Measurements from ENCODE around the gene AXIN2. TPM values are rescaled to one million over a fixed set of nuclear protein-coding genes. Genes with fewer than 3 reads are reported as not detected.

AXIN2 gene
- total and polyA plus RNA-seq, 10 of the 15 experiments (the other 5 are each of a cell fraction or from before 2014, with no cell fraction given): 0.47 to 7.8 (median 3.1) TPM

DNA sequence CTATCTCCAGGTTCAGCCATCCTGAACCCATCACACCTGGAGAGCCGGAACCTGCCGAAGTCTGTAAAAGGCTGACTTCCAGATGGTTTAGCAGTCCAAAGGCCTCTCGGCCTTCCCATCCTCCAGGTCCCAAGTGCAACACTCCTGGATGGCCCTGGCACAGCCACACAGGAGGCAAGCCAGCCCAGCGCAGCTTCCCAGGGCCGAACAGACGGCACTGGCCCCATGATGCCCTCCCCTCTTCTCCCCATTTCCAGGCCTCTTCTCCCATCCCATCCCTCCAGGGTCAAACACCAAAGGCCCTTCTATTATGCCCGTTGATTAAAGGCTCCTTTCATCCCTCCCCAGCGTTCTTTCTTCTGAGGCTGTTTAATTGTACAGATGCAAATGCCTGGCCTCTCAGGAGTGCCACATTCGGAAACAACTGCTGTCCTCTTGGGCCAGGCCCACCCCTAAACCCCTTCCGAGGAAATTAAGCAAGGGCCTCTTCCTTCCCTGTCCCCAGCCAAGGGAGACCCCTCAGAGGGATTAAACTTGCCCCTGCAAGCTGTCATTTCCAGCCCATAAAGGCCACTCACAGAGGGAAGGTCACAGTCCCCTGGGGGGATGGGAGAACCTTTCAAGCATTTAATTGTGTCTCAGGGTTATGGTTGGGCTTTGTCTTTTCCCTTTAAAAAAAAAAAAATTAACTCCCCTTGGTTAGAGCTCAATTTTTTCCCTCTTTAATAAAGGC is 30.8 kb downstream of the AXIN2 start:
- H3K4me2 ChIP-seq (ENCODE audit: control insufficient read depth, insufficient read depth): no peak overlapping the region
- POLR2A ChIA-PET: interaction anchor here (0.6 kb wide), 1 partner anchor 349 kb away, joined by 3 read pairs; no protein-coding TSS in a partner anchor

DNA sequence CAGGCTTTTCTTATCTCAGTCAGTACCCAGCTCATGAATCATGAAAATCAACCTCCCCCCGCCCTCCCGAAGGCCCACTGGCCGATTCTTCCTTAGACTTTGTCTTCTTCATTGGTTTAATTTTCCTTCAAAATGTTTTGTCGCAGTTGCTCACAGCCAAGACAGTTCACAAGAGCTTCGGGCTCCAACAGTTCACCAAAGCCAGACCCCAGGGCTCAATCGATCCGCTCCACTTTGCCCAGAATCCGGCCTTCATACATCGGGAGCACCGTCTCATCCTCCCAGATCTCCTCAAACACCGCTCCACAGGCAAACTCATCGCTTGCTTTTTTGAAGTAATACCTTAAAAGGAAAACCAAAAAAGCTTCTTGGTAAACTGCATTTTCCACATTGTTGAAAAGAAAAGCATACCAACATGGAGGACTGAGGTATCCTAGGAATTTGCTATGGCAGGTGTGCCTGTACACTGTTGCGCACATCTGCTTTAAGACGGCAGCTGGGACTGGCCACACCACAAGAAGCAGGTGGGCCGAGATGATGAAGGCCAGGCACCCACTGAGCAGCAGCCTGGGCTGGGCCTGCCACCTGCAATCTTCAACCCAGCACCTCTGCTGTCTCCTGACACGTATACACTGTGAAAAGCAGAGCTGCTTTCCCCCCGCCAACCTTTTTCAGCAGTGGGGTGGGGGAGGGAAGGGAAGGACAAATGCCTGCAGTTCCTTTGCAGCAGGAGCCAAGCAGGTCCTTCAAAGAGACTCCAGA is 31.5 kb downstream of the AXIN2 start:
- Histone ChIP-seq H3K4me3 (no peak overlapping the region), H2AFZ (ENCODE audit: control insufficient read depth, low read depth, low read length) (no peak overlapping the region), H3K9me3 (replicated peaks; ENCODE audit: control insufficient read depth, insufficient read depth, low read length) (no peaks in the 10 kb centered on the region), H3K79me2 (ENCODE audit: control insufficient read depth, insufficient read depth, low read length) (no peaks in the 10 kb centered on the region), H3K9ac (ENCODE audit: control insufficient read depth, insufficient read depth, low read length) (no peak overlapping the region), H3K27me3 (replicated peaks in 1 of 2; ENCODE audit: control insufficient read depth in 2 of 2, insufficient read depth in 2 of 2, low read length in 1 of 2) (no peaks in the 10 kb centered on the region), H3K4me1 (ENCODE audit: control insufficient read depth, insufficient read depth, low read length) (no peaks in the 10 kb centered on the region), H3K36me3 (ENCODE audit: control insufficient read depth in 2 of 2, insufficient read depth in 2 of 2, low read length in 1 of 2) (peaks cover 0 to 11% of the 10 kb centered on the region in 2 experiments; a peak in 3 of 4 replicates), H4K20me1 (ENCODE audit: control insufficient read depth, insufficient read depth) (no peaks in the 10 kb centered on the region), H3K4me2 (ENCODE audit: control insufficient read depth, insufficient read depth) (no peak overlapping the region), H3K27ac (ENCODE audit: control insufficient read depth, insufficient read depth) (no peak overlapping the region)
- ChIA-PET CTCF (no interaction called here), SMC1A (ENCODE audit: uncharacterized antibody, unreplicated experiment) (no interaction called here), POLR2A (no interaction called here), RAD21 (ENCODE audit: unreplicated experiment) (no interaction called here)
- ATAC-seq (no peak), FAIRE-seq (no peak), DNase-seq (ENCODE audit: low read depth, low spot score) (no peak)
- intact Hi-C loops (cut with micrococcal nuclease; ENCODE audit: unreplicated experiment): no loop called here
- BruUV-seq (replicated peaks): no TSS peak
- in situ Hi-C loops (cut with MboI): no loop called here
- 46% methylated on average over 16 of the region's 17 CpGs for WGBS (ENCODE audit: insufficient coverage, insufficient replicate concordance, low lambda C conversion rate, missing lambda C conversion rate)
- TF ChIP-seq WRNIP1 (IDR thresholded peaks at IDR 0.05; ENCODE audit: borderline replicate concordance, low read depth, low read length): no peak
- no peak for TF ChIP-seq MEF2A (IDR thresholded peaks at IDR 0.05; ENCODE audit: insufficient read depth, low read depth, low read length)
- TF ChIP-seq NFIC (IDR thresholded peaks at IDR 0.05; ENCODE audit: low read depth, low read length): no peak
- TF ChIP-seq NFXL1 (IDR thresholded peaks at IDR 0.05; ENCODE audit: borderline replicate concordance): no peak
- TF ChIP-seq RFX5 (IDR thresholded peaks at IDR 0.05; ENCODE audit: low read depth, low read length): no peak
- TF ChIP-seq DPF2 (IDR thresholded peaks at IDR 0.05): no peak
- no peak for TF ChIP-seq HDAC2 (IDR thresholded peaks at IDR 0.05)
- TF ChIP-seq, protein P1, sequence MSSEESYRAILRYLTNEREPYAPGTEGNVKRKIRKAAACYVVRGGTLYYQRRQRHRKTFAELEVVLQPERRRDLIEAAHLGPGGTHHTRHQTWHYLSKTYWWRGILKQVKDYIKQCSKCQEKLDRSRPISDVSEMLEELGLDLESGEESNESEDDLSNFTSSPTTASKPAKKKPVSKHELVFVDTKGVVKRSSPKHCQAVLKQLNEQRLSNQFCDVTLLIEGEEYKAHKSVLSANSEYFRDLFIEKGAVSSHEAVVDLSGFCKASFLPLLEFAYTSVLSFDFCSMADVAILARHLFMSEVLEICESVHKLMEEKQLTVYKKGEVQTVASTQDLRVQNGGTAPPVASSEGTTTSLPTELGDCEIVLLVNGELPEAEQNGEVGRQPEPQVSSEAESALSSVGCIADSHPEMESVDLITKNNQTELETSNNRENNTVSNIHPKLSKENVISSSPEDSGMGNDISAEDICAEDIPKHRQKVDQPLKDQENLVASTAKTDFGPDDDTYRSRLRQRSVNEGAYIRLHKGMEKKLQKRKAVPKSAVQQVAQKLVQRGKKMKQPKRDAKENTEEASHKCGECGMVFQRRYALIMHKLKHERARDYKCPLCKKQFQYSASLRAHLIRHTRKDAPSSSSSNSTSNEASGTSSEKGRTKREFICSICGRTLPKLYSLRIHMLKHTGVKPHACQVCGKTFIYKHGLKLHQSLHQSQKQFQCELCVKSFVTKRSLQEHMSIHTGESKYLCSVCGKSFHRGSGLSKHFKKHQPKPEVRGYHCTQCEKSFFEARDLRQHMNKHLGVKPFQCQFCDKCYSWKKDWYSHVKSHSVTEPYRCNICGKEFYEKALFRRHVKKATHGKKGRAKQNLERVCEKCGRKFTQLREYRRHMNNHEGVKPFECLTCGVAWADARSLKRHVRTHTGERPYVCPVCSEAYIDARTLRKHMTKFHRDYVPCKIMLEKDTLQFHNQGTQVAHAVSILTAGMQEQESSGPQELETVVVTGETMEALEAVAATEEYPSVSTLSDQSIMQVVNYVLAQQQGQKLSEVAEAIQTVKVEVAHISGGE (CRISPR knock-in tag; IDR thresholded peaks at IDR 0.05): no peak

More for the DNA sequence above, 30.8 kb downstream of the AXIN2 start:
- FAIRE-seq (no peak), ATAC-seq (no peak), DNase-seq (ENCODE audit: low read depth, low spot score) (no peak)
- Histone ChIP-seq H3K9ac (ENCODE audit: control insufficient read depth, insufficient read depth, low read length) (no peak overlapping the region), H3K9me3 (replicated peaks; ENCODE audit: control insufficient read depth, insufficient read depth, low read length) (no peaks in the 10 kb centered on the region), H3K4me3 (no peak overlapping the region), H3K79me2 (ENCODE audit: control insufficient read depth, insufficient read depth, low read length) (no peaks in the 10 kb centered on the region), H3K4me1 (ENCODE audit: control insufficient read depth, insufficient read depth, low read length) (no peaks in the 10 kb centered on the region), H3K27ac (ENCODE audit: control insufficient read depth, insufficient read depth) (no peak overlapping the region), H2AFZ (ENCODE audit: control insufficient read depth, low read depth, low read length) (no peak overlapping the region), H3K36me3 (ENCODE audit: control insufficient read depth in 2 of 2, insufficient read depth in 2 of 2, low read length in 1 of 2) (peaks cover 0 to 11% of the 10 kb centered on the region in 2 experiments; a peak in 3 of 4 replicates), H4K20me1 (ENCODE audit: control insufficient read depth, insufficient read depth) (no peaks in the 10 kb centered on the region), H3K27me3 (replicated peaks in 1 of 2; ENCODE audit: control insufficient read depth in 2 of 2, insufficient read depth in 2 of 2, low read length in 1 of 2) (no peaks in the 10 kb centered on the region)
- CTCF ChIA-PET: no interaction called here
- RAD21 ChIA-PET (ENCODE audit: unreplicated experiment): no interaction called here
- SMC1A ChIA-PET (ENCODE audit: uncharacterized antibody, unreplicated experiment): no interaction called here
- in situ Hi-C loops (cut with MboI): no loop called here
- BruUV-seq (replicated peaks): no TSS peak
- WGBS (ENCODE audit: insufficient coverage, insufficient replicate concordance, low lambda C conversion rate, missing lambda C conversion rate): 48% methylated on average over 10 of the region's 10 CpGs
- intact Hi-C loops (cut with micrococcal nuclease; ENCODE audit: unreplicated experiment): no loop called here
- TF ChIP-seq, protein P2, sequence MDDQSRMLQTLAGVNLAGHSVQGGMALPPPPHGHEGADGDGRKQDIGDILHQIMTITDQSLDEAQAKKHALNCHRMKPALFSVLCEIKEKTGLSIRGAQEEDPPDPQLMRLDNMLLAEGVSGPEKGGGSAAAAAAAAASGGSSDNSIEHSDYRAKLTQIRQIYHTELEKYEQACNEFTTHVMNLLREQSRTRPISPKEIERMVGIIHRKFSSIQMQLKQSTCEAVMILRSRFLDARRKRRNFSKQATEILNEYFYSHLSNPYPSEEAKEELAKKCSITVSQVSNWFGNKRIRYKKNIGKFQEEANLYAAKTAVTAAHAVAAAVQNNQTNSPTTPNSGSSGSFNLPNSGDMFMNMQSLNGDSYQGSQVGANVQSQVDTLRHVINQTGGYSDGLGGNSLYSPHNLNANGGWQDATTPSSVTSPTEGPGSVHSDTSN (IDR thresholded peaks at IDR 0.05; ENCODE audit: insufficient replicate concordance, low read depth, low read length): no peak
- TF ChIP-seq ZNF217 (IDR thresholded peaks at IDR 0.05): no peak
